PC-9 (cell line): Measurements from ENCODE around the gene STAT5B. TPM values are rescaled to one million over a fixed set of nuclear protein-coding genes. Genes with fewer than 3 reads are reported as not detected.

ENCODE experiments used
- BruUV-seq: library from RNA; stranded (reverse); fragments of 400-500 nt; replicated peaks from 2 replicates; lab custom pipeline; 2021; lab: Mats Ljungman, UMichigan
- CTCF ChIA-PET: fragments of 300-600 bp; sonication (Branson Sonifier 250); formaldehyde crosslinking; loops from one replicate; lab custom pipeline; 2022; ENCODE audit warnings: antibody characterized with exemption; lab: Charles Lee
- POLR2A ChIA-PET: fragments of 300-600 bp; sonication (Branson Sonifier 250); formaldehyde crosslinking; loops from one replicate; lab custom pipeline; 2022; ENCODE audit warnings: antibody characterized with exemption; ENCODE audit not compliant: unreplicated experiment; lab: Charles Lee
- DNase-seq, 2 experiments: peaks; one replicate each; pipeline versions ENCODE4 v3.0.0 to v3.0.0-alpha.2; 2015 to 2022; ENCODE audit warnings: mixed read lengths in 1 of 2
- H2AFZ ChIP-seq: fragments of 200-600 bp; sonication (generic); 2 replicates; pipeline ENCODE4 v1.8.1; 2017; ENCODE audit warnings: antibody characterized with exemption
- H3F3A ChIP-seq: fragments of 200-600 bp; sonication (generic); 2 replicates; pipeline ENCODE4 v1.8.1; 2017; ENCODE audit warnings: antibody characterized with exemption, mild to moderate bottlenecking, low read depth; ENCODE audit not compliant: insufficient read depth
- H3K27ac ChIP-seq: fragments of 200-600 bp; sonication (generic); 2 replicates; pipeline ENCODE4 v1.6.1; 2016; ENCODE audit warnings: mixed run types
- H3K27me3 ChIP-seq: fragments of 200-600 bp; sonication (generic); 2 replicates; pipeline ENCODE4 v1.6.1; 2016; ENCODE audit warnings: low read depth, mixed run types; ENCODE audit not compliant: insufficient read depth
- H3K36me3 ChIP-seq: fragments of 200-600 bp; sonication (generic); 2 replicates; pipeline ENCODE4 v1.6.1; 2016; ENCODE audit warnings: low read depth, mixed run types
- H3K4me1 ChIP-seq: fragments of 200-600 bp; sonication (generic); replicated peaks from 2 replicates; pipeline ENCODE4 v1.6.1; 2016; ENCODE audit warnings: mixed run types; ENCODE audit not compliant: insufficient read depth
- H3K4me2 ChIP-seq: fragments of 200-600 bp; sonication (generic); 2 replicates; pipeline ENCODE4 v1.6.1; 2017; ENCODE audit warnings: mixed run types
- H3K4me3 ChIP-seq: fragments of 200-600 bp; sonication (generic); 2 replicates; pipeline ENCODE4 v1.6.1; 2016; ENCODE audit warnings: mixed run types
- H3K79me2 ChIP-seq: fragments of 200-600 bp; sonication (generic); 2 replicates; pipeline ENCODE4 v1.6.1; 2017; ENCODE audit warnings: low read depth, mixed run types
- H3K9me2 ChIP-seq: fragments of 200-600 bp; sonication (generic); 2 replicates; pipeline ENCODE4 v1.8.1; 2017; ENCODE audit warnings: mild to moderate bottlenecking; ENCODE audit not compliant: insufficient read depth
- H3K9me3 ChIP-seq: fragments of 200-600 bp; sonication (generic); 2 replicates; pipeline ENCODE4 v1.8.1; 2016; ENCODE audit warnings: low read depth; ENCODE audit not compliant: insufficient read depth
- H4K20me1 ChIP-seq: fragments of 200-600 bp; sonication (generic); 2 replicates; pipeline ENCODE4 v1.8.1; 2017; ENCODE audit not compliant: insufficient read depth
- EZH2 ChIP-seq: fragments of 200-600 bp; sonication (generic); IDR thresholded peaks from 2 replicates; pipeline ENCODE4 v1.8.0; 2017; ENCODE audit warnings: antibody characterized with exemption, low read depth
- intact Hi-C: fragments of 100-400 bp; cut with micrococcal nuclease; formaldehyde crosslinking; loops from one replicate; pipeline ENCODE4 v1.10.0; 2022; ENCODE audit not compliant: unreplicated experiment
- total RNA-seq: library from RNA; stranded (reverse); gene quantifications from 2 replicates; pipeline ENCODE4 v1.2.3, GENCODE V29; 2021
- TF ChIP-seq, protein P1 (sequence below): fragments of 200-600 bp; sonication (generic); conservative IDR thresholded peaks from 2 replicates; pipeline ENCODE4 v1.6.1; 2017; ENCODE audit warnings: mixed run types, antibody characterized with exemption, mild to moderate bottlenecking, moderate library complexity

Gene STAT5B
- total RNA-seq, 1 experiment from 2014 or later, result 19.5 TPM

DNA sequence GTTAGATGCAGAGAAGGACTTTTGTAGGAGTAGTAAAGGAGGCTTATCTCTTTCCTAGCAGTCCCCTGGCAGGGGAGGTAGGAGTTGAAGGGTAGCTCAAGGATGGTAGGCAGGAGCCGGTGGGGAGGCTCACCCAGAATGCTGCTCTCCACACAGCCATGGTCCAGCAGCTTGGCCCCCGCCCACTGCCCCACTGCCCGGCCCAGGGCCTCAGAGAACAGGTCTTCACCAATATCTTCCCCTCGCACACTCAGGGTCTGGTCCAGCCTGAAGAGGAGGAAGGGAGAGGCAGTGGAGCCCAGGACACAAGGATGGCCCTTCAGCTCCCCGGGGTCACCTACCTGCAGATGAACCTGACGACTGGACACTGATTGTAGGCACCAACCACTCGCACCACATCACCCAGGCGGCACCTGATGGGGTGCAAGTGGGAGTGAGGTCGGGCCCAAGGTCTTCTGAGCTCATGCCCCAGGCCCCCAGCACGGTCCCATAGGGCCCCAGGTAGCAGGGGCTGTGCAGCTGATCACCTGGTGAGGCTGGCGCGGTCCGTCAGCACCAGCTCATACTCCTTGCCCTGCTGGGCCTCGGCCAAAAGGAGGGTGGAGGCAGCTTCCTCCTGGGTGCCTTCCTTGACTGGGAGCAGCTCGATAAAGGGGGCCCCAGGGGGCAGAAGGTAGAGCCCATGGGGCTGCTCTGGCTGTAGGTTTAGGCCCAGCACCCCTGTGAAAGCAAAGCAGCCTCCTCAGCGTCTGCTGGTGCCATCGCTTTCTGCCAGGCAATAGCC is 85.5 kb downstream of the STAT5B start:
- Histone ChIP-seq H3K4me3 (no peak overlapping the region), H2AFZ (no peak overlapping the region), H3K36me3 (no peaks in the 10 kb centered on the region), H3K79me2 (no peaks in the 10 kb centered on the region), H3F3A (no peaks in the 10 kb centered on the region), H3K9me3 (no peaks in the 10 kb centered on the region), H3K27ac (no peak overlapping the region), H3K9me2 (no peaks in the 10 kb centered on the region), H3K4me2 (no peak overlapping the region), H3K4me1 (0 out of 2 replicates have a peak, but pooled peaks cover 6% of the 10 kb centered on the region), H4K20me1 (no peaks in the 10 kb centered on the region), H3K27me3 (no peaks in the 10 kb centered on the region)
- DNase-seq, result no peak
- intact Hi-C loops, result no loop called here
- BruUV-seq, result no TSS peak
- POLR2A ChIA-PET, result no interaction called here
- no peak for TF ChIP-seq EZH2
- TF ChIP-seq, protein P1, sequence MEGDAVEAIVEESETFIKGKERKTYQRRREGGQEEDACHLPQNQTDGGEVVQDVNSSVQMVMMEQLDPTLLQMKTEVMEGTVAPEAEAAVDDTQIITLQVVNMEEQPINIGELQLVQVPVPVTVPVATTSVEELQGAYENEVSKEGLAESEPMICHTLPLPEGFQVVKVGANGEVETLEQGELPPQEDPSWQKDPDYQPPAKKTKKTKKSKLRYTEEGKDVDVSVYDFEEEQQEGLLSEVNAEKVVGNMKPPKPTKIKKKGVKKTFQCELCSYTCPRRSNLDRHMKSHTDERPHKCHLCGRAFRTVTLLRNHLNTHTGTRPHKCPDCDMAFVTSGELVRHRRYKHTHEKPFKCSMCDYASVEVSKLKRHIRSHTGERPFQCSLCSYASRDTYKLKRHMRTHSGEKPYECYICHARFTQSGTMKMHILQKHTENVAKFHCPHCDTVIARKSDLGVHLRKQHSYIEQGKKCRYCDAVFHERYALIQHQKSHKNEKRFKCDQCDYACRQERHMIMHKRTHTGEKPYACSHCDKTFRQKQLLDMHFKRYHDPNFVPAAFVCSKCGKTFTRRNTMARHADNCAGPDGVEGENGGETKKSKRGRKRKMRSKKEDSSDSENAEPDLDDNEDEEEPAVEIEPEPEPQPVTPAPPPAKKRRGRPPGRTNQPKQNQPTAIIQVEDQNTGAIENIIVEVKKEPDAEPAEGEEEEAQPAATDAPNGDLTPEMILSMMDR, result no peak
- CTCF ChIA-PET, result no interaction called here

DNA sequence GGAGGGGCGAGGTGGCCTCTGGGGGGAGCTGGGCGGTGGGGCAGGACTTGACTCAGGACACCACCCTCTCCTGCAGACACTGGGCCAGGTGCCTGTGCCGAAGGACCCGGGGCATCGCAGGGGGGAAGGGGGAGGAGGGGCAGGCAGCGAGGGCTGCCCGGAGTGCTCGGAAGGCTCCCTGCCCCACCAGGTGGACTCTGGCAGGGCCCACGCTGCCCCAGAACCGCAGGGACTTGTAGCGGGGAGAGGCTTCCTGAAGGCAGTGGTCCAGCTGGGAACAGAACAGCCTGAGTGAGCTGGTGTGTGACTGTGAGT is 86.6 kb downstream of the STAT5B start:
- CTCF ChIA-PET, result interaction anchor here (0.5 kb wide), 1 partner anchor 262 kb away, joined by 3 read pairs; no protein-coding TSS in a partner anchor
- no peak overlapping the region for H2AFZ ChIP-seq
- DNase-seq, result no peak
- H4K20me1 ChIP-seq, result no peaks in the 10 kb centered on the region
- no peaks in the 10 kb centered on the region for H3K9me2 ChIP-seq
- no peak overlapping the region for H3K4me2 ChIP-seq
- 0 out of 2 replicates have a peak, but pooled peaks cover 9% of the 10 kb centered on the region for H3F3A ChIP-seq
- no peaks in the 10 kb centered on the region for H3K27me3 ChIP-seq
- H3K4me1 ChIP-seq, result peaks cover 16% of the 10 kb centered on the region; the same call in 1 of the 2 replicates
- intact Hi-C loops, result no loop called here
- TF ChIP-seq, protein P1, result no peak
- no peak for TF ChIP-seq EZH2
- H3K27ac ChIP-seq, result no peak overlapping the region
- no peaks in the 10 kb centered on the region for H3K36me3 ChIP-seq
- no peaks in the 10 kb centered on the region for H3K79me2 ChIP-seq
- POLR2A ChIA-PET, result no interaction called here
- no peak overlapping the region for H3K4me3 ChIP-seq
- BruUV-seq, result no TSS peak
- H3K9me3 ChIP-seq, result no peaks in the 10 kb centered on the region

DNA sequence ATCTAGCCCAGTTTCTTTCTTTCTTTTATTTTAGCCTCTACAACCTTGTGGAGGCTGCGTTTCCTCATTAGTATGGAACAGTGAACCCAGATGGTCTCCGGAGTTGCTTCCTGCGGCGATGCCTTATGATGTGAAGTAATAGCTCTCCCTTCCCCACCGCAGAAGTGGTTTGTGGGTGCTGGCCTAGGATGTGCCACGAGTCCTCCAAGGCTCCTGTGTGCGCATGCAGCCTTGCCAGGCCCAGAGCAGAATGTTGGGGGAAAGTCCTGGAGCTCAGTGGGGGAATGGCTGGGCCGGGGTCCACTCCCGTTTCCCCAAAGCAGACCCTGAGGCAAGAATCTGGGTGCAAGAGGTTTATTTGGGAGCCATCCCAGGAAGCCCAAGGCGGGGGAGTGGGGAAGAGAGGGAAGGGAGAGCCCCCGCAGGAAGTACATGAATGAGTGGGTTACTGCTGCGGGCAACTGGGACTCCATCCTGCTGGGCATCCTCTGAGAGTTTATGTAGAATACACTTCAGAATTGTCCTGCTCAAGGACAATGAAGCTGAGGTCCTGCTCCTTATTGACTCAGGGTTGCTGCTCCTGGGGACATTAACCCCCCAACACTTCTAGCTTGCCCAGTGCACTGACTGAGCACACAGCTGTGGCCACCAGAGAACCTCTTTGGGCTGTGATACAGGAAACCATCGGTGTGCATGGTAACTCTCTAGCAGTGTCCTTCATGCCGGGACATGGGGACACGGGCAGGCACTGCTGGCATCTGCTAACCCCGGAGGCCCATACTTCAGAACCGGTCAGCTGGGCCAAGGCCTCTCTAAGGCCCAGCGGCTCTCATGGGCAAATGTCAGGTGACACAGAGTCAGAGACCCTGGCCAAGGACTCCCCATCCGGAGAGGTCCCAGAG is 87.2 kb downstream of the STAT5B start:
- no peaks in the 10 kb centered on the region for H3K9me2 ChIP-seq
- ChIA-PET POLR2A (no interaction called here), CTCF (interaction anchor here (0.5 kb wide), 1 partner anchor 11 kb away, joined by 3 read pairs; no protein-coding TSS in a partner anchor)
- no peak overlapping the region for H3K4me3 ChIP-seq
- H3K4me2 ChIP-seq, result no peak overlapping the region
- no peak overlapping the region for H3K27ac ChIP-seq
- intact Hi-C loops, result no loop called here
- TF ChIP-seq, protein P1, result no peak
- TF ChIP-seq EZH2, result no peak
- H3K36me3 ChIP-seq, result no peaks in the 10 kb centered on the region
- 0 out of 2 replicates have a peak, but pooled peaks cover 9% of the 10 kb centered on the region for H3F3A ChIP-seq
- no peaks in the 10 kb centered on the region for H3K9me3 ChIP-seq
- no TSS peak for BruUV-seq
- peaks cover 17% of the 10 kb centered on the region; the same call in 1 of the 2 replicates for H3K4me1 ChIP-seq
- H4K20me1 ChIP-seq, result no peaks in the 10 kb centered on the region
- H2AFZ ChIP-seq, result no peak overlapping the region
- no peaks in the 10 kb centered on the region for H3K79me2 ChIP-seq
- DNase-seq, result no peak
- no peaks in the 10 kb centered on the region; the same call in 1 of the 2 replicates for H3K27me3 ChIP-seq
